SK-N-SH treated with all-trans-retinoic acid at 6 μM for 48 hours (cell line): ENCODE measurements around the gene FOSB.

Experiments
- ATAC-seq: fragments of 200-7000 bp; cut with Tn5 transposase; 3 replicates; pipeline ENCODE4 v1.9.1; 2020; ENCODE audit warnings: mild to moderate bottlenecking, moderate library complexity
- ARNTL ChIP-seq: fragments of 450-650 bp; formaldehyde crosslinking; IDR thresholded peaks from 2 replicates; pipeline ENCODE4 v1.5.0; 2020; ENCODE audit warnings: low read depth, mild to moderate bottlenecking, moderate library complexity, borderline replicate concordance
- BACH2 ChIP-seq: fragments of 250-450 bp; sonication (Bioruptor Pico); IDR thresholded peaks from 2 replicates; pipeline ENCODE4 v1.9.0; 2021; ENCODE audit warnings: mild to moderate bottlenecking, borderline replicate concordance
- CREB5 ChIP-seq: fragments of 250-450 bp; sonication (Bioruptor Pico); IDR thresholded peaks from 2 replicates; pipeline ENCODE4 v1.5.1; 2020; ENCODE audit warnings: low read depth, mild to moderate bottlenecking, moderate library complexity
- CSDC2 ChIP-seq: fragments of 250-450 bp; sonication (Bioruptor Pico); IDR thresholded peaks from 2 replicates; pipeline ENCODE4 v1.5.0; 2020; ENCODE audit warnings: mild to moderate bottlenecking, moderate library complexity
- CSRNP3 ChIP-seq: fragments of 250-450 bp; sonication (Bioruptor Pico); IDR thresholded peaks from 2 replicates; pipeline ENCODE4 v1.5.1; 2021; ENCODE audit warnings: mild to moderate bottlenecking, moderate library complexity
- ESRRG ChIP-seq: fragments of 250-450 bp; sonication (Bioruptor Pico); IDR thresholded peaks from 2 replicates; pipeline ENCODE4 v1.6.1; 2021; ENCODE audit warnings: mild to moderate bottlenecking
- GLIS3 ChIP-seq: fragments of 250-450 bp; sonication (Bioruptor Pico); IDR thresholded peaks from 2 replicates; pipeline ENCODE4 v1.5.0; 2020; ENCODE audit warnings: mild to moderate bottlenecking, moderate library complexity
- ISL1 ChIP-seq: fragments of 250-450 bp; sonication (Bioruptor Pico); IDR thresholded peaks from 2 replicates; pipeline ENCODE4 v2.1.2; 2022; ENCODE audit warnings: mild to moderate bottlenecking, moderate library complexity
- OSR1 ChIP-seq: fragments of 250-450 bp; sonication (Bioruptor Pico); IDR thresholded peaks from 2 replicates; pipeline ENCODE4 v1.8.0; 2022; ENCODE audit warnings: moderate library complexity, mild to moderate bottlenecking, inconsistent platforms
- PATZ1 ChIP-seq: fragments of 250-450 bp; sonication (Bioruptor Pico); IDR thresholded peaks from 2 replicates; pipeline ENCODE4 v1.8.0; 2020; ENCODE audit warnings: mild to moderate bottlenecking, moderate library complexity, borderline replicate concordance
- POU6F1 ChIP-seq: fragments of 250-450 bp; sonication (Bioruptor Pico); IDR thresholded peaks from 2 replicates; pipeline ENCODE4 v1.8.0; 2021; ENCODE audit warnings: low read depth, mild to moderate bottlenecking, moderate library complexity, borderline replicate concordance
- PPARA ChIP-seq: fragments of 250-450 bp; sonication (Bioruptor Pico); IDR thresholded peaks from 2 replicates; pipeline ENCODE4 v1.5.0; 2020; ENCODE audit warnings: mild to moderate bottlenecking, borderline replicate concordance
- RARB ChIP-seq: fragments of 250-450 bp; sonication (Bioruptor Pico); IDR thresholded peaks from 2 replicates; pipeline ENCODE4 v1.8.0; 2021; ENCODE audit warnings: mild to moderate bottlenecking, moderate library complexity
- SNAI2 ChIP-seq: fragments of 250-450 bp; sonication (Bioruptor Pico); IDR thresholded peaks from 2 replicates; pipeline ENCODE4 v1.5.0; 2020; ENCODE audit warnings: mild to moderate bottlenecking, moderate library complexity
- TCF4 ChIP-seq: fragments of 250-450 bp; sonication (Bioruptor Pico); IDR thresholded peaks from 2 replicates; pipeline ENCODE4 v1.8.0; 2021; ENCODE audit warnings: mild to moderate bottlenecking, moderate library complexity, borderline replicate concordance
- TOX ChIP-seq: fragments of 250-450 bp; sonication (Bioruptor Pico); IDR thresholded peaks from 2 replicates; pipeline ENCODE4 v1.8.0; 2021; ENCODE audit warnings: mild to moderate bottlenecking, moderate library complexity, borderline replicate concordance
- TSHZ2 ChIP-seq: fragments of 250-450 bp; sonication (Bioruptor Pico); IDR thresholded peaks from 2 replicates; pipeline ENCODE4 v1.5.0; 2020; ENCODE audit warnings: mild to moderate bottlenecking, moderate library complexity
- ZC3H10 ChIP-seq: fragments of 250-450 bp; sonication (Bioruptor Pico); IDR thresholded peaks from 2 replicates; pipeline ENCODE4 v1.5.1; 2021; ENCODE audit warnings: mild to moderate bottlenecking, moderate library complexity
- ZFP3 ChIP-seq: fragments of 250-450 bp; sonication (Bioruptor Pico); IDR thresholded peaks from 2 replicates; pipeline ENCODE4 v1.5.0; 2020; ENCODE audit warnings: mild to moderate bottlenecking, moderate library complexity
- ZNF565 ChIP-seq: fragments of 450-650 bp; formaldehyde crosslinking; conservative IDR thresholded peaks from 2 replicates; pipeline ENCODE4 v1.5.0; 2020; ENCODE audit warnings: low read depth, mild to moderate bottlenecking, moderate library complexity
- ZNF70 ChIP-seq: fragments of 450-650 bp; formaldehyde crosslinking; IDR thresholded peaks from 2 replicates; pipeline ENCODE4 v1.5.0; 2020; ENCODE audit warnings: mild to moderate bottlenecking, moderate library complexity
- ZNF8 ChIP-seq: fragments of 450-650 bp; formaldehyde crosslinking; IDR thresholded peaks from 2 replicates; pipeline ENCODE4 v1.5.0; 2020; ENCODE audit warnings: mild to moderate bottlenecking, moderate library complexity

Gene FOSB

GRCh38 chr19:45489216-45489855 is 21.5 kb downstream of the FOSB start:
- no peak for ATAC-seq
- no peak for TF ChIP-seq RARB (CRISPR knock-in tag)
- no peak for TF ChIP-seq POU6F1 (CRISPR knock-in tag)
- no peak for TF ChIP-seq PPARA
- no peak for TF ChIP-seq TCF4
- TF ChIP-seq PATZ1 (CRISPR knock-in tag): no peak
- TF ChIP-seq ZC3H10 (CRISPR knock-in tag): no peak
- no peak for TF ChIP-seq TOX
- no peak for TF ChIP-seq ZNF70 (CRISPR knock-in tag)
- TF ChIP-seq CSDC2 (CRISPR knock-in tag): no peak
- no peak for TF ChIP-seq TSHZ2 (CRISPR knock-in tag)
- no peak for TF ChIP-seq ZNF8 (CRISPR knock-in tag)
- no peak for TF ChIP-seq ISL1 (CRISPR knock-in tag)
- TF ChIP-seq ZNF565 (CRISPR knock-in tag): no peak
- no peak for TF ChIP-seq GLIS3 (CRISPR knock-in tag)
- no peak for TF ChIP-seq CREB5
- TF ChIP-seq ZFP3: no peak
- TF ChIP-seq SNAI2: no peak
- no peak for TF ChIP-seq ESRRG (CRISPR knock-in tag)

GRCh38 chr19:45492137-45492626 is 24.4 kb downstream of the FOSB start:
- no peak for ATAC-seq
- no peak for TF ChIP-seq ISL1 (CRISPR knock-in tag)
- no peak for TF ChIP-seq RARB (CRISPR knock-in tag)
- no peak for TF ChIP-seq ZFP3
- no peak for TF ChIP-seq CSRNP3
- no peak for TF ChIP-seq ZNF8 (CRISPR knock-in tag)
- no peak for TF ChIP-seq ESRRG (CRISPR knock-in tag)
- no peak for TF ChIP-seq ARNTL (CRISPR knock-in tag)
- TF ChIP-seq ZC3H10 (CRISPR knock-in tag): no peak
- TF ChIP-seq BACH2 (CRISPR knock-in tag): no peak
- TF ChIP-seq OSR1 (CRISPR knock-in tag): no peak
- TF ChIP-seq TCF4: no peak
- TF ChIP-seq GLIS3 (CRISPR knock-in tag): no peak
